Lung (tissue), 12 donors: ENCODE data around the gene PER2. TPM values are rescaled to one million over a fixed set of nuclear protein-coding genes. Genes with fewer than 3 reads are reported as not detected.

Experiments used
- ATAC-seq: fragments of 200-7000 bp; cut with Tn5 transposase; one replicate; pipeline ENCODE4 v1.9.1; 2020; ENCODE audit warnings: moderate number of reproducible peaks; ENCODE audit not compliant: insufficient read depth, low FRiP score
- DNase-seq, 3 donors: peaks; one replicate each; pipeline ENCODE4 v3.0.0-alpha.2; 2013 to 2017
- H3K27ac ChIP-seq, 2 donors: one replicate each; pipeline ENCODE4 v1.5.1; 2013; ENCODE audit warnings: mild to moderate bottlenecking in 2 of 2, moderate library complexity in 2 of 2, control low read depth in 1 of 2, inconsistent platforms in 1 of 2, low read depth in 1 of 2, low read length in 1 of 2
- H3K27me3 ChIP-seq, 3 donors: one replicate each; pipeline ENCODE4 v1.5.1; 2013; ENCODE audit warnings: low read length in 2 of 3; ENCODE audit not compliant: control insufficient read depth in 3 of 3, insufficient read depth in 3 of 3
- H3K36me3 ChIP-seq, 4 donors: one replicate each; pipeline ENCODE4 v1.5.1; 2013; ENCODE audit warnings: low read length in 4 of 4, mild to moderate bottlenecking in 1 of 4, moderate library complexity in 1 of 4; ENCODE audit not compliant: control insufficient read depth in 4 of 4, insufficient read depth in 4 of 4
- H3K4me1 ChIP-seq, 5 donors: one replicate each; pipeline ENCODE4 v1.5.1; 2013; ENCODE audit warnings: low read length in 5 of 5, mild to moderate bottlenecking in 2 of 5, moderate library complexity in 1 of 5; ENCODE audit not compliant: control insufficient read depth in 5 of 5, insufficient read depth in 5 of 5
- H3K4me3 ChIP-seq: one replicate; pipeline ENCODE4 v1.5.1; 2013; ENCODE audit warnings: mild to moderate bottlenecking, control low read depth, moderate library complexity
- H3K9ac ChIP-seq, 2 donors: one replicate each; pipeline ENCODE4 v1.5.1; 2013; ENCODE audit warnings: low read length in 2 of 2, control low read depth in 1 of 2; ENCODE audit not compliant: insufficient read depth in 1 of 2
- H3K9me3 ChIP-seq, 4 donors: one replicate each; pipeline ENCODE4 v1.5.1; 2013; ENCODE audit warnings: low read length in 3 of 4, mild to moderate bottlenecking in 1 of 4, moderate library complexity in 1 of 4; ENCODE audit not compliant: control insufficient read depth in 4 of 4, insufficient read depth in 3 of 4
- WGBS, 2 donors: extraction: QIAGEN DNeasy Blood & Tissue Kit; methylation state at CpG; one replicate each; pipeline ENCODE4 v1.1.7; 2013; 5-methylcytosine and 5-hydroxymethylcytosine counted together
- polyA plus RNA-seq, 2 donors: library from polyadenylated mRNA; stranded (reverse); fragments of 200-250 nt; gene quantifications; one replicate each; pipeline ENCODE4 v1.2.1, GENCODE V29; 2013
- total RNA-seq, 2 donors: library from RNA; depleted of rRNA in 1 of 2; stranded (reverse); fragments of >200 nt in 1 of 2; gene quantifications; one replicate each; pipeline ENCODE4 v1.2.1, GENCODE V29; 2014 to 2021
- TF ChIP-seq, protein P1 (sequence below): IDR thresholded peaks from 2 replicates; pipeline ENCODE4 v1.5.1; 2012; ENCODE audit warnings: mild to moderate bottlenecking; ENCODE audit errors: control extremely low read depth, extremely low read depth
- donor health status: control.
- donor health status: control.
- donor health status: Bipolar disorder and iron deficiency.
- donor health status: healthy.
- donor health status: DM: yes; HTN: yes; CAD: no.

PER2 gene
- total and polyA plus RNA-seq, 4 donors = 4.1 to 27.1 (median 10.5) TPM

GRCh38 chr2:238289574-238289973 is 1.2 kb upstream of the PER2 start:
- TF ChIP-seq, protein P1, sequence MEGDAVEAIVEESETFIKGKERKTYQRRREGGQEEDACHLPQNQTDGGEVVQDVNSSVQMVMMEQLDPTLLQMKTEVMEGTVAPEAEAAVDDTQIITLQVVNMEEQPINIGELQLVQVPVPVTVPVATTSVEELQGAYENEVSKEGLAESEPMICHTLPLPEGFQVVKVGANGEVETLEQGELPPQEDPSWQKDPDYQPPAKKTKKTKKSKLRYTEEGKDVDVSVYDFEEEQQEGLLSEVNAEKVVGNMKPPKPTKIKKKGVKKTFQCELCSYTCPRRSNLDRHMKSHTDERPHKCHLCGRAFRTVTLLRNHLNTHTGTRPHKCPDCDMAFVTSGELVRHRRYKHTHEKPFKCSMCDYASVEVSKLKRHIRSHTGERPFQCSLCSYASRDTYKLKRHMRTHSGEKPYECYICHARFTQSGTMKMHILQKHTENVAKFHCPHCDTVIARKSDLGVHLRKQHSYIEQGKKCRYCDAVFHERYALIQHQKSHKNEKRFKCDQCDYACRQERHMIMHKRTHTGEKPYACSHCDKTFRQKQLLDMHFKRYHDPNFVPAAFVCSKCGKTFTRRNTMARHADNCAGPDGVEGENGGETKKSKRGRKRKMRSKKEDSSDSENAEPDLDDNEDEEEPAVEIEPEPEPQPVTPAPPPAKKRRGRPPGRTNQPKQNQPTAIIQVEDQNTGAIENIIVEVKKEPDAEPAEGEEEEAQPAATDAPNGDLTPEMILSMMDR = no peak
- Histone ChIP-seq H3K9ac (peak overlapping the region; percentile 19 to 50), H3K36me3 (no peaks in the 10 kb centered on the region), H3K4me1 (peaks cover 12 to 37% (median 20%) of the 10 kb centered on the region in 5 donors), H3K27ac (peak overlapping the region; percentile 63 to 70), H3K4me3 (no peak overlapping the region), H3K9me3 (no peaks in the 10 kb centered on the region), H3K27me3 (no peaks in the 10 kb centered on the region)
- 34 to 40% methylated on average over 13 of the region's 13 CpGs for WGBS, 2 donors
- DNase-seq (peak; percentile 16 to 28 (median 19)), ATAC-seq (no peak)

DNA sequence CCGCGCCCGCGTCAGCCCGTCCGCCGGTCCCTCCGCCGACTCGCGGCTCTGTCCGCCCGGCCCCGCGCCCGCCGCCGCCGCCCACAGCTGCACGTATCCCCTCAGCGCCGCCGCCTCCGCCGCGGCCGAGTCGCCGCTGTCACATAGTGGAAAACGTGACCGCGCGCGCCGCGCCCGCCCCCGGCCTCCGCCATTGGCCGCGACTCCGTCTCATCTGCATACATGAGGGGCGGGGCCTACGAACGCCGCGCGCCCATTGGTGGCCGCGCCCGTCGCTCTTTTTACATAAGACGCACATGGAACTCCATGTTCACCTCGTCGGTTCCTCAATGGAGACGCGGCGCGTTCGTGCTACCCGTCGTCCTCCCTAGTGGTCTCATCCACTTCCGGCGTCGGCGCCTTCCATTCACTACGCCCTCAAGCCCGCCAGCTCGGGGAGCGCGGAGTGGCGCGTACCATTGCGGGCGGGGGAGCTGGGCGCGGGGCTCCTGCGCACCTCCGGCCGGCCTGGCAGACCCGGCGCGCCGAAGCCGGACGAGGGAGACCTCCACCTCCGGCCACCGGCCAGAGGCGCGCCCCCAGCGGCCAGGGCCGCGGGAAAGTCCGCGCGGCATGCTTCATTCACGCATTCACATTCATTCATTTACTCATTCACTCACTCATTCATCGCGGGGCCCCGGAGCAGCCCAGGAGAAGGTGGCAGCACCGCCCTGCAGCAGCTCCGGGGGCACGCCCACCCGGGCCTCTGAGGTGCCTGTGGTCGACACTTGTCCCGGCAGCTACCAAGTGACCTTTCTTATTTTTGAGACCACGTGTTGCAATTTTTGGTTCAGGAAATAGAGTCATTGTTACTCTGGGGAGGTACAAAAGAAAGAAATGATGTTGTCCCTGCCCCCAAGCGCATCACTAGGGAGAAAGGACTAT is 502 bp upstream of the PER2 start:
- H3K4me3 ChIP-seq = peak overlapping the region; percentile 82
- H3K36me3 ChIP-seq = no peaks in the 10 kb centered on the region
- peak overlapping the region; percentile 85 to 97 for H3K27ac ChIP-seq
- TF ChIP-seq, protein P1 = no peak
- H3K9me3 ChIP-seq = no peaks in the 10 kb centered on the region
- no peaks in the 10 kb centered on the region for H3K27me3 ChIP-seq
- peaks cover 12 to 37% (median 20%) of the 10 kb centered on the region in 5 donors for H3K4me1 ChIP-seq
- DNase-seq (peak; percentile 99), ATAC-seq (peak; percentile 91)
- H3K9ac ChIP-seq = peak overlapping the region; percentile 50 to 63
- WGBS, 2 donors = 1% methylated on average over 90 to 108 of the region's 108 CpGs

DNA sequence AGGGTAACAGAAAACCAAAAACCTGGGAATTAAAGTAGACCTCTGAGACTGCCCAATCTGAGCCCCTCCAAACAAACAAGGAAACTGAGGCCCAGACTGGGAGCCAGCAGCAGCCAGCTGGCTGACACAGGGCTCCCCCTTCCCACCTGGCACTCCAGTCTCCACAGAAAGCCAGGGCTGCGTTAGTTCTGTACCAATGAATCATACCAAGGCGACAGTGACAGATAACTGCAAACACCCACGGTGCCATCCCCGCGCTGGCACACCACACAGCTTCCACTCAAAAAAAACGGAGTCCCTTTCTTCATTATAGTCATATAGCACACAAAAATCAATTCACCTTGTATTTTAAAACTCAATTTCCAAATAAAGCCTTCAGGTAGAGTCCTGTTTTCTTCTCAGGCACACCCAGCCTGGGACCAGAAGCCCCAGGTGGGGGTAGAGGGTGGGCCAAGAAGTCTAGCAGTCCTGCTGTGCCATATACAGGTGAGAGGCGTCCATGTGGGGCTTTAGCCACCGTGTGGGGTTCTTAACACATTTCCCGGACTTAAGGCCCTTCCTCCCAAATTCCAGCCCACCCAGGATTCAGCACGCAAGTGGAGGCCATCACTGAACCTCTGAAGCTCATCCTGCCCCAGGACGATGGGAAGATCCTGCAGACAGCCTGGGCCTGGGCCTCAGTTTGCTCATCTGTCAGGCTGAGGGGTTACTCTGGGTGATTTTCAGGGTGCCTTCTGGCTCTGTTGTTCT is 1.2 kb downstream of the PER2 start:
- Histone ChIP-seq H3K9ac (peak overlapping the region; percentile 75 to 98), H3K36me3 (no peaks in the 10 kb centered on the region), H3K4me3 (peak overlapping the region; percentile 82), H3K4me1 (peaks cover 12 to 37% (median 21%) of the 10 kb centered on the region in 5 donors), H3K27me3 (no peaks in the 10 kb centered on the region), H3K9me3 (no peaks in the 10 kb centered on the region), H3K27ac (peak overlapping the region; percentile 78 to 97)
- TF ChIP-seq, protein P1 = no peak
- ATAC-seq = no peak
- 62 to 85% methylated on average over 11 of the region's 11 CpGs for WGBS, 2 donors
- DNase-seq = no peak
